ENCODE data around the gene KIF2A.

GRCh38 chr5:62326302-62326701, 20.3 kb downstream of the KIF2A start:
- TF ChIP-seq POLR2AphosphoS5 (IDR thresholded peaks at IDR 0.05; ENCODE audit: insufficient read depth, low read depth, low read length), result no peak
- TF ChIP-seq POLR2A (IDR thresholded peaks at IDR 0.05; ENCODE audit: low read depth, low read length), result no peak

All from endothelial cell of umbilical vein (primary cell).